Heart left ventricle (tissue), 13 donors: ENCODE measurements around the gene ZNF454.

ENCODE experiments used
- POLR2A ChIP-seq, 2 donors: fragments of 450-650 bp; IDR thresholded peaks; one replicate each; pipeline ENCODE4 v1.6.1; 2017; ENCODE audit warnings: antibody characterized with exemption in 2 of 2, mild to moderate bottlenecking in 2 of 2, moderate library complexity in 2 of 2
- TF ChIP-seq, protein P1 (sequence below), 12 donors: fragments of 200-600 bp; sonication (generic) in 4 of 12; IDR thresholded peaks; one replicate each; pipeline versions ENCODE4 v1.5.0 to v1.8.0; 2018 to 2022; ENCODE audit warnings: antibody characterized with exemption in 12 of 12, mild to moderate bottlenecking in 5 of 12
- donor health status: ischemic (EF 13 %, LVEDD 7.1; RV severe dilation, severe dysfunction).
- donor health status: DM: no; HTN: yes; CAD: no.
- donor health status: DM: no; HTN: no; CAD: no.
- donor health status: ischemic (EF 25% LVEDD 6.9; RV normal size, moderate dysfunction).
- donor health status: ischemic (EF 25% LVEDD 5.7; RV mildly dilated, moderate dysfunction).
- donor health status: ischemic (EF 35%, LVEDD 5.7; RV mildly dilated, moderate dysfunction).
- donor health status: nonischemic (EF 11% LVEDD 7.7; RV severe dilation, severe dysfunction).
- donor health status: DM: yes; HTN: yes; CAD: no.
- donor health status: PGD.
- donor health status: ischemic (EF 29% LVEDD 5.4; RV normal size, mild dysfunction).
- donor health status: nonischemic (EF 23%, LVEDD 6.1; RV moderate dilation, normal function).

GRCh38 chr5:178996156-178996555 lies 55.2 kb downstream of the ZNF454 start:
- TF ChIP-seq, protein P1, sequence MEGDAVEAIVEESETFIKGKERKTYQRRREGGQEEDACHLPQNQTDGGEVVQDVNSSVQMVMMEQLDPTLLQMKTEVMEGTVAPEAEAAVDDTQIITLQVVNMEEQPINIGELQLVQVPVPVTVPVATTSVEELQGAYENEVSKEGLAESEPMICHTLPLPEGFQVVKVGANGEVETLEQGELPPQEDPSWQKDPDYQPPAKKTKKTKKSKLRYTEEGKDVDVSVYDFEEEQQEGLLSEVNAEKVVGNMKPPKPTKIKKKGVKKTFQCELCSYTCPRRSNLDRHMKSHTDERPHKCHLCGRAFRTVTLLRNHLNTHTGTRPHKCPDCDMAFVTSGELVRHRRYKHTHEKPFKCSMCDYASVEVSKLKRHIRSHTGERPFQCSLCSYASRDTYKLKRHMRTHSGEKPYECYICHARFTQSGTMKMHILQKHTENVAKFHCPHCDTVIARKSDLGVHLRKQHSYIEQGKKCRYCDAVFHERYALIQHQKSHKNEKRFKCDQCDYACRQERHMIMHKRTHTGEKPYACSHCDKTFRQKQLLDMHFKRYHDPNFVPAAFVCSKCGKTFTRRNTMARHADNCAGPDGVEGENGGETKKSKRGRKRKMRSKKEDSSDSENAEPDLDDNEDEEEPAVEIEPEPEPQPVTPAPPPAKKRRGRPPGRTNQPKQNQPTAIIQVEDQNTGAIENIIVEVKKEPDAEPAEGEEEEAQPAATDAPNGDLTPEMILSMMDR (IDR thresholded peaks at IDR 0.05): no peak
- TF ChIP-seq POLR2A (IDR thresholded peaks at IDR 0.05): no peak
